Measurements from ENCODE around the gene ARHGAP10.

Gene ARHGAP10

DNA sequence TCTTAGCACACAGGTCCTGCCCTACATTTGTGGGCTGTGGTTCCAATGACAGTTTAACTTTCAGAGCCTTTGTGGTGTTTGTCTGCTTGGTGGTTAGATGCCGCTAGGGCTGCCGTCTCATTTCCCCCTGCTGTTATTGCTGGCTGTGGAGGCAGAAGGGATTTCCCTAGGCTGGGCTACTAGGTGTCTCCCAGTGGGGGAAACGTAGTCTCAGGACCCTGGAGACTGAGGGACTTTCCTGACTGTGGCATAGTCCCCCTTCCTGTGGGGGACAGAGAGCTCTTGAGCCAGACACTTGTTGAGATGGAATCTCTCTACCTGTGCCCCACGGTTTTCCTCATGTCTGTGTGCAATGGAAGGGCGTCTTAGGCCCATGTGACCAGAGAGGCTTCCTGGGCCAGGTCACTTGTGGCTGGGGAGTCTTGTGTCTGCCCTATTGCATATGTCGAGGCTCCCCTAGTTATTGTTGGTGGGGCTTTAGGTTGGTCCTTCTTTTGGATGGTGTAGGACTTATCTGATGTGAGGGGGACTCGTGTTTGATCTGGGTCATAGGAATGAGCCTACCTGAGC is 68.2 kb downstream of the ARHGAP10 start:
- TF ChIP-seq, protein P1, sequence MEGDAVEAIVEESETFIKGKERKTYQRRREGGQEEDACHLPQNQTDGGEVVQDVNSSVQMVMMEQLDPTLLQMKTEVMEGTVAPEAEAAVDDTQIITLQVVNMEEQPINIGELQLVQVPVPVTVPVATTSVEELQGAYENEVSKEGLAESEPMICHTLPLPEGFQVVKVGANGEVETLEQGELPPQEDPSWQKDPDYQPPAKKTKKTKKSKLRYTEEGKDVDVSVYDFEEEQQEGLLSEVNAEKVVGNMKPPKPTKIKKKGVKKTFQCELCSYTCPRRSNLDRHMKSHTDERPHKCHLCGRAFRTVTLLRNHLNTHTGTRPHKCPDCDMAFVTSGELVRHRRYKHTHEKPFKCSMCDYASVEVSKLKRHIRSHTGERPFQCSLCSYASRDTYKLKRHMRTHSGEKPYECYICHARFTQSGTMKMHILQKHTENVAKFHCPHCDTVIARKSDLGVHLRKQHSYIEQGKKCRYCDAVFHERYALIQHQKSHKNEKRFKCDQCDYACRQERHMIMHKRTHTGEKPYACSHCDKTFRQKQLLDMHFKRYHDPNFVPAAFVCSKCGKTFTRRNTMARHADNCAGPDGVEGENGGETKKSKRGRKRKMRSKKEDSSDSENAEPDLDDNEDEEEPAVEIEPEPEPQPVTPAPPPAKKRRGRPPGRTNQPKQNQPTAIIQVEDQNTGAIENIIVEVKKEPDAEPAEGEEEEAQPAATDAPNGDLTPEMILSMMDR (IDR thresholded peaks at IDR 0.05; ENCODE audit: insufficient read depth, low read length, poor library complexity, severe bottlenecking) = no peak
- DNase-seq (ENCODE audit: extremely low read depth, insufficient read length) = peak; percentile 71
- H3K36me3 ChIP-seq (ENCODE audit: control insufficient read depth, insufficient read depth, low read length) = no peaks in the 10 kb centered on the region
- no peak overlapping the region for H3K4me3 ChIP-seq (replicated peaks; ENCODE audit: low read depth, low read length)
- H3K27me3 ChIP-seq (replicated peaks; ENCODE audit: control insufficient read depth, insufficient read depth, low read length) = no peaks in the 10 kb centered on the region

- Histone ChIP-seq H3K4me3 (replicated peaks; ENCODE audit: low read depth, low read length) (no peak overlapping the region), H3K36me3 (ENCODE audit: control insufficient read depth, insufficient read depth, low read length) (no peaks in the 10 kb centered on the region; the same call in 1 of the 2 replicates), H3K27me3 (replicated peaks; ENCODE audit: control insufficient read depth, insufficient read depth, low read length) (no peaks in the 10 kb centered on the region)
- TF ChIP-seq, protein P1 (IDR thresholded peaks at IDR 0.05; ENCODE audit: insufficient read depth, low read length, poor library complexity, severe bottlenecking) = no peak
- no peak for DNase-seq (ENCODE audit: extremely low read depth, insufficient read length)
These were observed 69.9 kb downstream of the ARHGAP10 start for GRCh38 chr4:147801820-147802219.

- H3K36me3 ChIP-seq (ENCODE audit: control insufficient read depth, insufficient read depth, low read length) = no peaks in the 10 kb centered on the region; the same call in 1 of the 2 replicates
- H3K4me3 ChIP-seq (replicated peaks; ENCODE audit: low read depth, low read length) = no peak overlapping the region
- no peak for DNase-seq (ENCODE audit: extremely low read depth, insufficient read length)
- TF ChIP-seq, protein P1 (IDR thresholded peaks at IDR 0.05; ENCODE audit: insufficient read depth, low read length, poor library complexity, severe bottlenecking) = no peak
- H3K27me3 ChIP-seq (replicated peaks; ENCODE audit: control insufficient read depth, insufficient read depth, low read length) = no peaks in the 10 kb centered on the region
These were observed 70.5 kb downstream of the ARHGAP10 start for GRCh38 chr4:147802346-147802745.

DNA sequence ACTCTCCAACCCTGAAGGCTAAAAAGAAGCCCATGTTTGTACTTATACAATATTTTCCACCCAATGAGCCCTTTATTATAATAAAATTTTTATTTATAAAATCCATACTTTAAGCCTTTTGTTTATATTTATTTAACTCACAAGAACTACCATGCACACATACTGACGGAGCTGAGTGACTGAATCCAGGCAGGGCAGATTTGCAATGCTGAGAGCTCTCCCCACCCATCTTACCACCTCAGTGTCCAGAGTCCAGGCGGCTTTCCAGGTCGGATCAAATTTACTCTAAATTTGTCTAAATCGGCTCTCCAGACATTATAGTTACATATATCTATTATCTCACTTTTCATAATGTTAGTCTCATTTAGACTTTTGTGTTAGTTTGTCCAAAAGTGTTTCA is 74.1 kb downstream of the ARHGAP10 start:
- Histone ChIP-seq H3K36me3 (ENCODE audit: control insufficient read depth, insufficient read depth, low read length) (no peaks in the 10 kb centered on the region; the same call in 1 of the 2 replicates), H3K4me3 (replicated peaks; ENCODE audit: low read depth, low read length) (no peak overlapping the region), H3K27me3 (replicated peaks; ENCODE audit: control insufficient read depth, insufficient read depth, low read length) (no peaks in the 10 kb centered on the region)
- TF ChIP-seq, protein P1 (IDR thresholded peaks at IDR 0.05; ENCODE audit: insufficient read depth, low read length, poor library complexity, severe bottlenecking) = no peak
- no peak for DNase-seq (ENCODE audit: extremely low read depth, insufficient read length)

GRCh38 chr4:147808447-147808846 is 76.6 kb downstream of the ARHGAP10 start:
- DNase-seq (ENCODE audit: extremely low read depth, insufficient read length) = no peak
- TF ChIP-seq, protein P1 (IDR thresholded peaks at IDR 0.05; ENCODE audit: insufficient read depth, low read length, poor library complexity, severe bottlenecking) = no peak
- Histone ChIP-seq H3K27me3 (replicated peaks; ENCODE audit: control insufficient read depth, insufficient read depth, low read length) (no peaks in the 10 kb centered on the region), H3K36me3 (ENCODE audit: control insufficient read depth, insufficient read depth, low read length) (no peaks in the 10 kb centered on the region; the same call in 1 of the 2 replicates), H3K4me3 (replicated peaks; ENCODE audit: low read depth, low read length) (no peak overlapping the region)

DNA sequence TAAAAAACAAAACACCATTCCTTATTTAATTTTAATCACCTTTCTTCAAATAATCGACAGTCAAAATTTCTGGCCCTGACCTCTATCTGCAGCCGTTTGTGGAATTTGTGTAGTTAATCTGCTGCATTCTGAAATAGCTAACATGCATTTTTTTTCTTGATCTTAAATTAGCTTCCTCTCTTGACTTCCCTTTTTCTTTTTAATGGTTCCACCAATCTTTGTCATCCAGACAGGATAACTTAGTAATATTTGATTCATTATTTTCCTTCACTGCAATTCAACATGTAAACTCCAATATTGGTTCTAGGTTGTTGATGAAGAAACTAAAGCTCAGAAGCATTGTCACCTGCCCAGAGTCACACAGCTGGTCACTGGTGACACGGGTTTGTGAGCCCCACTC is 77.3 kb downstream of the ARHGAP10 start:
- TF ChIP-seq, protein P1 (IDR thresholded peaks at IDR 0.05; ENCODE audit: insufficient read depth, low read length, poor library complexity, severe bottlenecking) = no peak
- no peaks in the 10 kb centered on the region; the same call in 1 of the 2 replicates for H3K36me3 ChIP-seq (ENCODE audit: control insufficient read depth, insufficient read depth, low read length)
- no peak for DNase-seq (ENCODE audit: extremely low read depth, insufficient read length)
- H3K27me3 ChIP-seq (replicated peaks; ENCODE audit: control insufficient read depth, insufficient read depth, low read length) = no peaks in the 10 kb centered on the region
- H3K4me3 ChIP-seq (replicated peaks; ENCODE audit: low read depth, low read length) = no peak overlapping the region
